Measurements from ENCODE around the gene TMEM182.

The TMEM182 gene

DNA sequence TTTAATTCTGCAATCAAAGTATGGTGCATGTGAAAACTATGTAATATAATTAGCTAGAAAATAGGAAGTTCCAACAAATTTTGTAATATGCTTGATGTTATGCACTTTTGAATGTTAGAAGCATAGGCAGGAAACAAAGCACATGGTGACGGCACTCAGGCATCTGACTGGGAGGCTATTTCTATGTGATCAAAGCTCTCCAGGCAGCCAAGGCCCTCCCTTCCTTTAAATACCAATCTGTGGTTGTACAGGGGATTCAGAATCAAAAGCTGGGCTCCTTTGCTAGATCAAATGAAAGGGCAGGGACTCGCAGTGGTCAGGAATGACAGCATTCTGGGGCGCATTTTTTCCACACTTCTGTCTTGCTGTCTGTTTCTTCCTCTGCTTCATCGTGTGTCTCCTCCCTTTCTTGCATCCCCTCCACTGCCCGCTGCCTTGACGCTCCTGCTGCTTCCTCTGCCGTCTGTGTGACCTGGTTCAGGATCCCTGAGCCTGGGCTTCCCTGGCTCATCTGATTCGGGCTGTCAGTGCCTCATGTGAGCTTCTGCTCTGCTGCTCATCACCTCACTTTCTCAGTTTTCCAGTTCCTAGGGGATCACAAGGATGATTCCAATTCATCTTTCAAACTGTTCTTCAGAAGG lies 30.9 kb downstream of the TMEM182 start (continued):
- no peak for TF ChIP-seq ZNF623 (tag by site-specific recombination; IDR thresholded peaks at IDR 0.05)

DNA sequence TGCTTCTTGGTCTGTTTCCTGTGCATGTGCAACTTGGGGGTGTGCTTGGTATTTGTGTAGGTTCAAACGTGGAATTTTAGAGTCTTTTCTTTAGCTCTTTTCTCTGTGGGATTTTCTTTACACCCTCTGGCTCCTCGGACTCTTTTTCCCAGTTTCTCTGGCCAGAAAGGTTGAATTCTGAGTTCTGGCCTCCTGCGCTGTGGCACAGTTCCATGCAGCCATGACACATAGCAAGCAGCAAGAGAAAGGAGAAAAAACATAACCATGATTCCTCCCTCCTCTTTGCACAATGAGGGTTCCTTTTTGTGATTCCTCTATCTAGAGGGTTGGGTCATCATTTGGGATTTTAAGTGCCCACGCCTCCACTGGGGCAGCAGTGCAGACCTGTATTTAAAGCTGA lies 33.8 kb downstream of the TMEM182 start:
- peaks cover 4% of the 10 kb centered on the region; the same call in 1 of the 2 replicates for H3K4me1 ChIP-seq (ENCODE audit: control insufficient read depth, insufficient read depth, low read length)
- H3K27ac ChIP-seq (ENCODE audit: extremely low read depth, low read depth, low read length): no peak overlapping the region
- ChIA-PET POLR2A (no interaction called here), CTCF (interaction anchor here (0.8 to 1.3 kb wide), 2 partner anchors 10 to 42 kb away, joined by 3 to 11 read pairs; no protein-coding TSS in a partner anchor)
- TF ChIP-seq HOXA7 (CRISPR knock-in tag; IDR thresholded peaks at IDR 0.05; ENCODE audit: borderline replicate concordance) (no peak), ZNF529 (tag by site-specific recombination; IDR thresholded peaks at IDR 0.05; ENCODE audit: insufficient replicate concordance) (no peak), ZNF843 (tag by site-specific recombination; IDR thresholded peaks at IDR 0.05) (no peak), RBAK (tag by site-specific recombination; IDR thresholded peaks at IDR 0.05) (no peak), ZNF571 (tag by site-specific recombination; IDR thresholded peaks at IDR 0.05) (no peak), ZNF324 (tag by site-specific recombination; IDR thresholded peaks at IDR 0.05) (no peak), EGR2 (tag by site-specific recombination; IDR thresholded peaks at IDR 0.05; ENCODE audit: low read depth) (no peak), ZNF629 (tag by site-specific recombination; IDR thresholded peaks at IDR 0.05) (no peak), KLF7 (tag by site-specific recombination; IDR thresholded peaks at IDR 0.05; ENCODE audit: borderline replicate concordance) (no peak), ZFP37 (tag by site-specific recombination; IDR thresholded peaks at IDR 0.05) (no peak), OSR2 (tag by site-specific recombination; IDR thresholded peaks at IDR 0.05) (no peak), GLI2 (tag by site-specific recombination; IDR thresholded peaks at IDR 0.05; ENCODE audit: borderline replicate concordance, low read depth) (no peak), ZNF26 (tag by site-specific recombination; IDR thresholded peaks at IDR 0.05) (no peak), ZSCAN18 (tag by site-specific recombination; IDR thresholded peaks at IDR 0.05) (no peak), ZNF391 (tag by site-specific recombination; IDR thresholded peaks at IDR 0.05; ENCODE audit: borderline replicate concordance, low read depth) (no peak), PRDM1 (tag by site-specific recombination; IDR thresholded peaks at IDR 0.05) (no peak)
- TF ChIP-seq, protein P1, sequence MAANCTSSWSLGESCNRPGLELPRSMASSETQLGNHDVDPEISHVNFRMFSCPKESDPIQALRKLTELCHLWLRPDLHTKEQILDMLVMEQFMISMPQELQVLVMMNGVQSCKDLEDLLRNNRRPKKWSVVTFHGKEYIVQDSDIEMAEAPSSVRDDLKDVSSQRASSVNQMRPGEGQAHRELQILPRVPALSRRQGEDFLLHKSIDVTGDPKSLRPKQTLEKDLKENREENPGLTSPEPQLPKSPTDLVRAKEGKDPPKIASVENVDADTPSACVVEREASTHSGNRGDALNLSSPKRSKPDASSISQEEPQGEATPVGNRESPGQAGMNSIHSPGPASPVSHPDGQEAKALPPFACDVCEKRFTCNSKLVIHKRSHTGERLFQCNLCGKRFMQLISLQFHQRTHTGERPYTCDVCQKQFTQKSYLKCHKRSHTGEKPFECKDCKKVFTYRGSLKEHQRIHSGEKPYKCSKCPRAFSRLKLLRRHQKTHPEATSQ (tag by site-specific recombination; IDR thresholded peaks at IDR 0.05): no peak
- TF ChIP-seq, protein P2, sequence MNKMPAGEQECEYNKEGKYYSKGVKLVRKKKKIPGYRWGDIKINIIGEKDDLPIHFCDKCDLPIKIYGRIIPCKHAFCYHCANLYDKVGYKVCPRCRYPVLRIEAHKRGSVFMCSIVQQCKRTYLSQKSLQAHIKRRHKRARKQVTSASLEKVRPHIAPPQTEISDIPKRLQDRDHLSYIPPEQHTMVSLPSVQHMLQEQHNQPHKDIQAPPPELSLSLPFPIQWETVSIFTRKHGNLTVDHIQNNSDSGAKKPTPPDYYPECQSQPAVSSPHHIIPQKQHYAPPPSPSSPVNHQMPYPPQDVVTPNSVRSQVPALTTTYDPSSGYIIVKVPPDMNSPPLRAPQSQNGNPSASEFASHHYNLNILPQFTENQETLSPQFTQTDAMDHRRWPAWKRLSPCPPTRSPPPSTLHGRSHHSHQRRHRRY (tag by site-specific recombination; IDR thresholded peaks at IDR 0.05): no peak
- TF ChIP-seq, protein P3, sequence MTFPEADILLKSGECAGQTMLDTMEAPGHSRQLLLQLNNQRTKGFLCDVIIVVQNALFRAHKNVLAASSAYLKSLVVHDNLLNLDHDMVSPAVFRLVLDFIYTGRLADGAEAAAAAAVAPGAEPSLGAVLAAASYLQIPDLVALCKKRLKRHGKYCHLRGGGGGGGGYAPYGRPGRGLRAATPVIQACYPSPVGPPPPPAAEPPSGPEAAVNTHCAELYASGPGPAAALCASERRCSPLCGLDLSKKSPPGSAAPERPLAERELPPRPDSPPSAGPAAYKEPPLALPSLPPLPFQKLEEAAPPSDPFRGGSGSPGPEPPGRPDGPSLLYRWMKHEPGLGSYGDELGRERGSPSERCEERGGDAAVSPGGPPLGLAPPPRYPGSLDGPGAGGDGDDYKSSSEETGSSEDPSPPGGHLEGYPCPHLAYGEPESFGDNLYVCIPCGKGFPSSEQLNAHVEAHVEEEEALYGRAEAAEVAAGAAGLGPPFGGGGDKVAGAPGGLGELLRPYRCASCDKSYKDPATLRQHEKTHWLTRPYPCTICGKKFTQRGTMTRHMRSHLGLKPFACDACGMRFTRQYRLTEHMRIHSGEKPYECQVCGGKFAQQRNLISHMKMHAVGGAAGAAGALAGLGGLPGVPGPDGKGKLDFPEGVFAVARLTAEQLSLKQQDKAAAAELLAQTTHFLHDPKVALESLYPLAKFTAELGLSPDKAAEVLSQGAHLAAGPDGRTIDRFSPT (tag by site-specific recombination; IDR thresholded peaks at IDR 0.05): no peak
- TF ChIP-seq, protein P4, sequence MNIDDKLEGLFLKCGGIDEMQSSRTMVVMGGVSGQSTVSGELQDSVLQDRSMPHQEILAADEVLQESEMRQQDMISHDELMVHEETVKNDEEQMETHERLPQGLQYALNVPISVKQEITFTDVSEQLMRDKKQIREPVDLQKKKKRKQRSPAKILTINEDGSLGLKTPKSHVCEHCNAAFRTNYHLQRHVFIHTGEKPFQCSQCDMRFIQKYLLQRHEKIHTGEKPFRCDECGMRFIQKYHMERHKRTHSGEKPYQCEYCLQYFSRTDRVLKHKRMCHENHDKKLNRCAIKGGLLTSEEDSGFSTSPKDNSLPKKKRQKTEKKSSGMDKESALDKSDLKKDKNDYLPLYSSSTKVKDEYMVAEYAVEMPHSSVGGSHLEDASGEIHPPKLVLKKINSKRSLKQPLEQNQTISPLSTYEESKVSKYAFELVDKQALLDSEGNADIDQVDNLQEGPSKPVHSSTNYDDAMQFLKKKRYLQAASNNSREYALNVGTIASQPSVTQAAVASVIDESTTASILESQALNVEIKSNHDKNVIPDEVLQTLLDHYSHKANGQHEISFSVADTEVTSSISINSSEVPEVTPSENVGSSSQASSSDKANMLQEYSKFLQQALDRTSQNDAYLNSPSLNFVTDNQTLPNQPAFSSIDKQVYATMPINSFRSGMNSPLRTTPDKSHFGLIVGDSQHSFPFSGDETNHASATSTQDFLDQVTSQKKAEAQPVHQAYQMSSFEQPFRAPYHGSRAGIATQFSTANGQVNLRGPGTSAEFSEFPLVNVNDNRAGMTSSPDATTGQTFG (tag by site-specific recombination; IDR thresholded peaks at IDR 0.05; ENCODE audit: borderline replicate concordance): no peak
- H3K36me3 ChIP-seq (ENCODE audit: control insufficient read depth in 2 of 2, insufficient read depth in 1 of 2, low read length in 2 of 2): peaks cover 0 to 9% of the 10 kb centered on the region in 2 experiments; a peak in 1 of 3 replicates
- H3K9me3 ChIP-seq (ENCODE audit: control insufficient read depth, insufficient read depth, low read depth, low read length): no peaks in the 10 kb centered on the region
- no peak overlapping the region for H3K4me3 ChIP-seq (ENCODE audit: low read depth, low read length)

Data from HEK293 (cell line).